ENCODE measurements around the gene UHRF2. TPM values are rescaled to one million over a fixed set of nuclear protein-coding genes. Genes with fewer than 3 reads are reported as not detected.

Gene UHRF2
- total and polyA plus RNA-seq, 2 donors: 64.8 to 68.7 TPM

- Histone ChIP-seq H3K27ac (ENCODE audit: low read depth in 1 of 2, low read length in 1 of 2) (no peak overlapping the region), H3K36me3 (ENCODE audit: control insufficient read depth in 2 of 2, insufficient read depth in 2 of 2, low read length in 1 of 2) (no peaks in the 10 kb centered on the region), H3K4me1 (ENCODE audit: control insufficient read depth in 2 of 2, insufficient read depth in 2 of 2, low read length in 2 of 2) (no peaks in the 10 kb centered on the region), H3K27me3 (ENCODE audit: control insufficient read depth in 2 of 2, insufficient read depth in 1 of 2, low read length in 1 of 2) (no peaks in the 10 kb centered on the region), H3K4me3 (ENCODE audit: low read length in 2 of 2) (no peak overlapping the region), H3K9me3 (ENCODE audit: control insufficient read depth in 2 of 2, insufficient read depth in 1 of 2, low read length in 1 of 2) (no peaks in the 10 kb centered on the region)
- 91% methylated on average over 2 of the region's 2 CpGs for WGBS
- no peak for DNase-seq (ENCODE audit: low read depth in 6 of 9, low spot score in 9 of 9)
These were observed 13.9 kb upstream of the UHRF2 start for GRCh38 chr9:6399071-6399470.

- no peak overlapping the region for H3K27ac ChIP-seq (ENCODE audit: low read depth in 1 of 2, low read length in 1 of 2)
- no peaks in the 10 kb centered on the region for H3K27me3 ChIP-seq (ENCODE audit: control insufficient read depth in 2 of 2, insufficient read depth in 1 of 2, low read length in 1 of 2)
- no peaks in the 10 kb centered on the region for H3K36me3 ChIP-seq (ENCODE audit: control insufficient read depth in 2 of 2, insufficient read depth in 2 of 2, low read length in 1 of 2)
- H3K4me3 ChIP-seq (ENCODE audit: low read length in 2 of 2): no peak overlapping the region
- H3K4me1 ChIP-seq (ENCODE audit: control insufficient read depth in 2 of 2, insufficient read depth in 2 of 2, low read length in 2 of 2): no peaks in the 10 kb centered on the region
- no peak for DNase-seq (ENCODE audit: low read depth in 6 of 9, low spot score in 9 of 9)
- no peaks in the 10 kb centered on the region for H3K9me3 ChIP-seq (ENCODE audit: control insufficient read depth in 2 of 2, insufficient read depth in 1 of 2, low read length in 1 of 2)
These were observed 7.6 kb upstream of the UHRF2 start for GRCh38 chr9:6405371-6405770.

- 96% methylated on average over 2 of the region's 2 CpGs for WGBS
- Histone ChIP-seq H3K27ac (ENCODE audit: low read depth in 1 of 2, low read length in 1 of 2) (no peak overlapping the region), H3K9me3 (ENCODE audit: control insufficient read depth in 2 of 2, insufficient read depth in 1 of 2, low read length in 1 of 2) (peaks cover 0 to 8% of the 10 kb centered on the region in 2 donors), H3K4me3 (ENCODE audit: low read length in 2 of 2) (no peak overlapping the region), H3K36me3 (ENCODE audit: control insufficient read depth in 2 of 2, insufficient read depth in 2 of 2, low read length in 1 of 2) (no peaks in the 10 kb centered on the region), H3K27me3 (ENCODE audit: control insufficient read depth in 2 of 2, insufficient read depth in 1 of 2, low read length in 1 of 2) (no peaks in the 10 kb centered on the region), H3K4me1 (ENCODE audit: control insufficient read depth in 2 of 2, insufficient read depth in 2 of 2, low read length in 2 of 2) (peaks cover 3 to 11% of the 10 kb centered on the region in 2 donors)
- no peak for DNase-seq (ENCODE audit: low read depth in 6 of 9, low spot score in 9 of 9)
These were observed 5.2 kb upstream of the UHRF2 start for GRCh38 chr9:6407778-6408177.

GRCh38 chr9:6408320-6408719 lies 4.7 kb upstream of the UHRF2 start:
- WGBS: 96% methylated on average over 8 of the region's 8 CpGs
- H3K27me3 ChIP-seq (ENCODE audit: control insufficient read depth in 2 of 2, insufficient read depth in 1 of 2, low read length in 1 of 2): no peaks in the 10 kb centered on the region

GRCh38 chr9:6409811-6410210 lies 3.2 kb upstream of the UHRF2 start:
- H3K4me3 ChIP-seq (ENCODE audit: low read length in 2 of 2): no peak overlapping the region
- H3K27ac ChIP-seq (ENCODE audit: low read depth in 1 of 2, low read length in 1 of 2): no peak overlapping the region
- H3K9me3 ChIP-seq (ENCODE audit: control insufficient read depth in 2 of 2, insufficient read depth in 1 of 2, low read length in 1 of 2): peaks cover 0 to 8% of the 10 kb centered on the region in 2 donors
- no peak for DNase-seq (ENCODE audit: low read depth in 6 of 9, low spot score in 9 of 9)
- WGBS: 98% methylated on average over 3 of the region's 3 CpGs
- no peaks in the 10 kb centered on the region for H3K27me3 ChIP-seq (ENCODE audit: control insufficient read depth in 2 of 2, insufficient read depth in 1 of 2, low read length in 1 of 2)
- no peaks in the 10 kb centered on the region for H3K36me3 ChIP-seq (ENCODE audit: control insufficient read depth in 2 of 2, insufficient read depth in 2 of 2, low read length in 1 of 2)
- peaks cover 3 to 11% of the 10 kb centered on the region in 2 donors for H3K4me1 ChIP-seq (ENCODE audit: control insufficient read depth in 2 of 2, insufficient read depth in 2 of 2, low read length in 2 of 2)

More at GRCh38 chr9:6408320-6408719, 4.7 kb upstream of the UHRF2 start:
- no peak for DNase-seq (ENCODE audit: low read depth in 6 of 9, low spot score in 9 of 9)
- Histone ChIP-seq H3K9me3 (ENCODE audit: control insufficient read depth in 2 of 2, insufficient read depth in 1 of 2, low read length in 1 of 2) (peaks cover 0 to 8% of the 10 kb centered on the region in 2 donors), H3K27ac (ENCODE audit: low read depth in 1 of 2, low read length in 1 of 2) (no peak overlapping the region), H3K4me3 (ENCODE audit: low read length in 2 of 2) (no peak overlapping the region), H3K36me3 (ENCODE audit: control insufficient read depth in 2 of 2, insufficient read depth in 2 of 2, low read length in 1 of 2) (no peaks in the 10 kb centered on the region), H3K4me1 (ENCODE audit: control insufficient read depth in 2 of 2, insufficient read depth in 2 of 2, low read length in 2 of 2) (peaks cover 3 to 11% of the 10 kb centered on the region in 2 donors)

GRCh38 chr9:6410633-6411032 lies 2.4 kb upstream of the UHRF2 start:
- Histone ChIP-seq H3K9me3 (ENCODE audit: control insufficient read depth in 2 of 2, insufficient read depth in 1 of 2, low read length in 1 of 2) (peaks cover 0 to 8% of the 10 kb centered on the region in 2 donors), H3K27ac (ENCODE audit: low read depth in 1 of 2, low read length in 1 of 2) (no peak overlapping the region), H3K36me3 (ENCODE audit: control insufficient read depth in 2 of 2, insufficient read depth in 2 of 2, low read length in 1 of 2) (no peaks in the 10 kb centered on the region), H3K4me1 (ENCODE audit: control insufficient read depth in 2 of 2, insufficient read depth in 2 of 2, low read length in 2 of 2) (peaks cover 10 to 17% of the 10 kb centered on the region in 2 donors), H3K27me3 (ENCODE audit: control insufficient read depth in 2 of 2, insufficient read depth in 1 of 2, low read length in 1 of 2) (no peaks in the 10 kb centered on the region), H3K4me3 (ENCODE audit: low read length in 2 of 2) (no peak overlapping the region)
- no peak for DNase-seq (ENCODE audit: low read depth in 6 of 9, low spot score in 9 of 9)
- WGBS: 91% methylated on average over 4 of the region's 4 CpGs

- Histone ChIP-seq H3K4me1 (ENCODE audit: control insufficient read depth in 2 of 2, insufficient read depth in 2 of 2, low read length in 2 of 2) (peaks cover 15 to 24% of the 10 kb centered on the region in 2 donors), H3K9me3 (ENCODE audit: control insufficient read depth in 2 of 2, insufficient read depth in 1 of 2, low read length in 1 of 2) (peaks cover 0 to 12% of the 10 kb centered on the region in 2 donors), H3K27ac (ENCODE audit: low read depth in 1 of 2, low read length in 1 of 2) (peak overlapping the region; percentile 98 to 100), H3K27me3 (ENCODE audit: control insufficient read depth in 2 of 2, insufficient read depth in 1 of 2, low read length in 1 of 2) (no peaks in the 10 kb centered on the region), H3K4me3 (ENCODE audit: low read length in 2 of 2) (peak overlapping the region; percentile 75 to 89), H3K36me3 (ENCODE audit: control insufficient read depth in 2 of 2, insufficient read depth in 2 of 2, low read length in 1 of 2) (peaks cover 0 to 6% of the 10 kb centered on the region in 2 donors)
- under 1% methylated on average over 92 of the region's 92 CpGs for WGBS
- DNase-seq (ENCODE audit: low read depth in 6 of 9, low spot score in 9 of 9): peak in 3 of 9 donors; percentile 40 to 71 (median 54)
These were observed 607 bp downstream of the UHRF2 start for GRCh38 chr9:6413365-6414246.

- H3K4me1 ChIP-seq (ENCODE audit: control insufficient read depth in 2 of 2, insufficient read depth in 2 of 2, low read length in 2 of 2): peaks cover 15 to 24% of the 10 kb centered on the region in 2 donors
- WGBS: under 1% methylated on average over 11 of the region's 11 CpGs
- DNase-seq (ENCODE audit: low read depth in 6 of 9, low spot score in 9 of 9): peak in 4 of 9 donors; percentile 14 to 66 (median 30)
These were observed 1.2 kb downstream of the UHRF2 start for GRCh38 chr9:6414247-6414641.

GRCh38 chr9:6415266-6415665 lies 2.3 kb downstream of the UHRF2 start:
- H3K4me3 ChIP-seq (ENCODE audit: low read length in 2 of 2): peak overlapping the region; percentile 75 to 89
- peaks cover 15 to 24% of the 10 kb centered on the region in 2 donors for H3K4me1 ChIP-seq (ENCODE audit: control insufficient read depth in 2 of 2, insufficient read depth in 2 of 2, low read length in 2 of 2)
- no peaks in the 10 kb centered on the region for H3K27me3 ChIP-seq (ENCODE audit: control insufficient read depth in 2 of 2, insufficient read depth in 1 of 2, low read length in 1 of 2)
- WGBS: 44% methylated on average over 5 of the region's 5 CpGs
- H3K9me3 ChIP-seq (ENCODE audit: control insufficient read depth in 2 of 2, insufficient read depth in 1 of 2, low read length in 1 of 2): peaks cover 0 to 12% of the 10 kb centered on the region in 2 donors
- H3K27ac ChIP-seq (ENCODE audit: low read depth in 1 of 2, low read length in 1 of 2): peak overlapping the region in 1 of 2 donors; percentile 15
- DNase-seq (ENCODE audit: low read depth in 6 of 9, low spot score in 9 of 9): peak in 3 of 9 donors; percentile 20 to 54 (median 20)
- H3K36me3 ChIP-seq (ENCODE audit: control insufficient read depth in 2 of 2, insufficient read depth in 2 of 2, low read length in 1 of 2): peaks cover 0 to 6% of the 10 kb centered on the region in 2 donors

More at GRCh38 chr9:6414247-6414641, 1.2 kb downstream of the UHRF2 start:
- H3K27me3 ChIP-seq (ENCODE audit: control insufficient read depth in 2 of 2, insufficient read depth in 1 of 2, low read length in 1 of 2): no peaks in the 10 kb centered on the region
- H3K4me3 ChIP-seq (ENCODE audit: low read length in 2 of 2): peak overlapping the region; percentile 75 to 89
- peak overlapping the region; percentile 98 to 100 for H3K27ac ChIP-seq (ENCODE audit: low read depth in 1 of 2, low read length in 1 of 2)
- H3K36me3 ChIP-seq (ENCODE audit: control insufficient read depth in 2 of 2, insufficient read depth in 2 of 2, low read length in 1 of 2): peaks cover 0 to 6% of the 10 kb centered on the region in 2 donors
- peaks cover 0 to 12% of the 10 kb centered on the region in 2 donors for H3K9me3 ChIP-seq (ENCODE audit: control insufficient read depth in 2 of 2, insufficient read depth in 1 of 2, low read length in 1 of 2)
